CD4-positive, alpha-beta T cell (primary cell): ENCODE data around the gene INSYN2B. TPM values are rescaled to one million over a fixed set of nuclear protein-coding genes. Genes with fewer than 3 reads are reported as not detected.

Experiments used
- ATAC-seq: fragments of 200-7000 bp; cut with Tn5 transposase; one replicate; pipeline ENCODE4 v1.10.0; 2022; ENCODE audit warnings: mild to moderate bottlenecking; ENCODE audit not compliant: poor library complexity
- CTCF ChIA-PET: fragments of 350-600 bp; sonication (Branson Sonifier 250); formaldehyde crosslinking; loops from one replicate; lab custom pipeline; 2021; ENCODE audit warnings: antibody characterized with exemption, inconsistent platforms; lab: Charles Lee
- POLR2A ChIA-PET: fragments of 350-600 bp; sonication (Branson Sonifier 250); formaldehyde crosslinking; loops from one replicate; lab custom pipeline; 2021; ENCODE audit warnings: antibody characterized with exemption, inconsistent platforms; lab: Charles Lee
- DNase-seq, 14 experiments: peaks; one replicate each; pipeline ENCODE4 v3.0.0-alpha.2; 2013 to 2020; ENCODE audit warnings: mixed read lengths in 2 of 14
- H3K27ac ChIP-seq, 2 donors: one replicate each; pipeline versions ENCODE4 v1.5.1 to v1.7.0; 2013; ENCODE audit warnings: low read length in 2 of 2, low read depth in 1 of 2, mild to moderate bottlenecking in 1 of 2
- H3K27me3 ChIP-seq, 2 experiments: 1 replicate in 1 of 2; 2 replicates in 1 of 2; pipeline versions ENCODE4 v1.6.1 to v1.7.0; 2013; ENCODE audit warnings: low read length in 2 of 2, control low read depth in 1 of 2, mild to moderate bottlenecking in 1 of 2, moderate library complexity in 1 of 2; ENCODE audit not compliant: insufficient read depth in 2 of 2, control insufficient read depth in 1 of 2
- H3K36me3 ChIP-seq: one replicate; pipeline ENCODE4 v1.6.1; 2013; ENCODE audit warnings: low read length, control low read depth; ENCODE audit not compliant: insufficient read depth
- H3K4me1 ChIP-seq: one replicate; pipeline ENCODE4 v1.6.1; 2013; ENCODE audit warnings: low read length, control low read depth; ENCODE audit not compliant: insufficient read depth
- H3K4me3 ChIP-seq: one replicate; pipeline ENCODE4 v1.5.1; 2013; ENCODE audit warnings: mild to moderate bottlenecking, low read length, moderate library complexity
- H3K9me3 ChIP-seq, 2 experiments: 1 replicate in 1 of 2; 2 replicates in 1 of 2; pipeline versions ENCODE4 v1.6.1 to v1.7.0; 2013; ENCODE audit warnings: low read length in 2 of 2, mild to moderate bottlenecking in 2 of 2, control low read depth in 1 of 2, moderate library complexity in 1 of 2; ENCODE audit not compliant: control insufficient read depth in 1 of 2, insufficient read depth in 1 of 2
- H3K27ac Mint-ChIP-seq: one replicate; pipeline ENCODE4 v1.8.0; 2020; ENCODE audit warnings: mixed read lengths
- H3K27me3 Mint-ChIP-seq: one replicate; pipeline ENCODE4 v1.8.0; 2021; ENCODE audit warnings: mixed read lengths
- H3K36me3 Mint-ChIP-seq: one replicate; pipeline ENCODE4 v1.8.0; 2021; ENCODE audit warnings: low read depth, mixed read lengths
- H3K4me1 Mint-ChIP-seq: one replicate; pipeline ENCODE4 v1.8.0; 2021; ENCODE audit warnings: low read depth, mixed read lengths
- H3K4me3 Mint-ChIP-seq: one replicate; pipeline ENCODE4 v1.8.0; 2020; ENCODE audit warnings: mild to moderate bottlenecking, mixed read lengths
- H3K9me3 Mint-ChIP-seq: one replicate; pipeline ENCODE4 v1.8.0; 2020; ENCODE audit warnings: mixed read lengths
- CTCF ChIP-seq: fragments of 200-600 bp; IDR thresholded peaks from one replicate; pipeline ENCODE4 v1.8.0; 2022; ENCODE audit warnings: antibody characterized with exemption, mild to moderate bottlenecking
- intact Hi-C, 2 experiments: fragments of 100-400 bp; cut with DNase I in 1 of 2; cut with micrococcal nuclease in 1 of 2; formaldehyde crosslinking; loops; one replicate each; pipeline versions ENCODE4 v1.15.1 to v1.9.0; 2023 to 2025; cut with DNase I, micrococcal nuclease
- total RNA-seq, 174 experiments: library from RNA in 2 of 174; stranded (reverse) in 2 of 174; gene quantifications; one replicate each; pipeline ENCODE4 v1.2.3 and lab custom pipeline; 2021 to 2026

INSYN2B gene
- total RNA-seq, 2 experiments from 2014 or later = not detected

- H3K27me3 Mint-ChIP-seq = no peaks in the 10 kb centered on the region
- intact Hi-C loops = no loop called here
- no peaks in the 10 kb centered on the region for H3K4me1 ChIP-seq
- H3K9me3 Mint-ChIP-seq = peaks cover 12% of the 10 kb centered on the region
- H3K4me3 Mint-ChIP-seq = no peak overlapping the region
- H3K27me3 ChIP-seq = no peaks in the 10 kb centered on the region
- ChIA-PET CTCF (no interaction called here), POLR2A (no interaction called here)
- no peaks in the 10 kb centered on the region for H3K4me1 Mint-ChIP-seq
- H3K4me3 ChIP-seq = no peak overlapping the region
- peaks cover 74% of the 10 kb centered on the region for H3K36me3 ChIP-seq
- DNase-seq = no peak
- H3K9me3 ChIP-seq = peaks cover 3 to 17% of the 10 kb centered on the region in 2 experiments
- H3K36me3 Mint-ChIP-seq = peaks cover 97% of the 10 kb centered on the region
- no peak overlapping the region for H3K27ac Mint-ChIP-seq
- TF ChIP-seq CTCF = no peak
- ATAC-seq = no peak
- H3K27ac ChIP-seq = no peak overlapping the region
Observed at GRCh38 chr5:169847519-169847918, 132.8 kb downstream of the INSYN2B start.

- Mint-ChIP-seq H3K36me3 (peaks cover 97% of the 10 kb centered on the region), H3K4me3 (no peak overlapping the region), H3K9me3 (peaks cover 2% of the 10 kb centered on the region), H3K27ac (no peak overlapping the region), H3K4me1 (no peaks in the 10 kb centered on the region), H3K27me3 (no peaks in the 10 kb centered on the region)
- H3K9me3 ChIP-seq = no peaks in the 10 kb centered on the region
- no peak overlapping the region for H3K4me3 ChIP-seq
- H3K36me3 ChIP-seq = peaks cover 68% of the 10 kb centered on the region
- no peaks in the 10 kb centered on the region for H3K27me3 ChIP-seq
- ATAC-seq (no peak), DNase-seq (no peak)
- POLR2A ChIA-PET = interaction anchor here (0.6 kb wide), 1 partner anchor 117 kb away, joined by 3 read pairs; no protein-coding TSS in a partner anchor
- H3K27ac ChIP-seq = no peak overlapping the region
- no peak for TF ChIP-seq CTCF
- H3K4me1 ChIP-seq = no peaks in the 10 kb centered on the region
- intact Hi-C loops = no loop called here
- CTCF ChIA-PET = no interaction called here
Observed at GRCh38 chr5:169842699-169843098, 137.6 kb downstream of the INSYN2B start.

- Mint-ChIP-seq H3K4me3 (no peak overlapping the region), H3K36me3 (peaks cover 89% of the 10 kb centered on the region), H3K4me1 (no peaks in the 10 kb centered on the region), H3K27me3 (no peaks in the 10 kb centered on the region), H3K27ac (no peak overlapping the region), H3K9me3 (no peaks in the 10 kb centered on the region)
- no peaks in the 10 kb centered on the region for H3K4me1 ChIP-seq
- POLR2A ChIA-PET = no interaction called here
- ATAC-seq (no peak), DNase-seq (no peak)
- no peak overlapping the region for H3K27ac ChIP-seq
- H3K27me3 ChIP-seq = no peaks in the 10 kb centered on the region
- H3K36me3 ChIP-seq = peaks cover 63% of the 10 kb centered on the region
- H3K9me3 ChIP-seq = no peaks in the 10 kb centered on the region
- intact Hi-C loops = no loop called here
- CTCF ChIA-PET = no interaction called here
- no peak for TF ChIP-seq CTCF
- H3K4me3 ChIP-seq = no peak overlapping the region
Observed at GRCh38 chr5:169840405-169840804, 139.9 kb downstream of the INSYN2B start.
